ENCODE results near the gene ZIC4.

ZIC4 gene

GRCh38 chr3:147390589-147391569, 15.5 kb downstream of the ZIC4 start:
- DNase-seq (ENCODE audit: low read depth in 2 of 2): no peak

GRCh38 chr3:147389717-147390116, 16.6 kb downstream of the ZIC4 start:
- DNase-seq (ENCODE audit: low read depth in 2 of 2): no peak

- DNase-seq (ENCODE audit: low read depth in 2 of 2): no peak
Observed at GRCh38 chr3:147388700-147389580, 17.4 kb downstream of the ZIC4 start.

GRCh38 chr3:147387885-147388699, 18.3 kb downstream of the ZIC4 start:
- no peak for DNase-seq (ENCODE audit: low read depth in 2 of 2)

- no peak for DNase-seq (ENCODE audit: low read depth in 2 of 2)
Observed at GRCh38 chr3:147387291-147387884, 19.0 kb downstream of the ZIC4 start.

- no peak for DNase-seq (ENCODE audit: low read depth in 2 of 2)
Observed at GRCh38 chr3:147385059-147386012, 21.0 kb downstream of the ZIC4 start.

GRCh38 chr3:147384210-147385058, 21.9 kb downstream of the ZIC4 start:
- no peak for DNase-seq (ENCODE audit: low read depth in 2 of 2)

GRCh38 chr3:147383617-147384016, 22.7 kb downstream of the ZIC4 start:
- DNase-seq (ENCODE audit: low read depth in 2 of 2): no peak

GRCh38 chr3:147381596-147381995, 24.7 kb downstream of the ZIC4 start:
- DNase-seq (ENCODE audit: low read depth in 2 of 2): no peak

GRCh38 chr3:147380977-147381376, 25.4 kb downstream of the ZIC4 start:
- DNase-seq (ENCODE audit: low read depth in 2 of 2): no peak

GRCh38 chr3:147380387-147380951, 25.9 kb downstream of the ZIC4 start:
- DNase-seq (ENCODE audit: low read depth in 2 of 2): no peak

- no peak for DNase-seq (ENCODE audit: low read depth in 2 of 2)
Observed at GRCh38 chr3:147379651-147380050, 26.7 kb downstream of the ZIC4 start.

GRCh38 chr3:147377412-147378367, 28.7 kb downstream of the ZIC4 start:
- DNase-seq (ENCODE audit: low read depth in 2 of 2): no peak

- DNase-seq (ENCODE audit: low read depth in 2 of 2): no peak
Observed at GRCh38 chr3:147373301-147373700, 33.0 kb downstream of the ZIC4 start.

GRCh38 chr3:147372525-147373027, 33.8 kb downstream of the ZIC4 start:
- no peak for DNase-seq (ENCODE audit: low read depth in 2 of 2)

- DNase-seq (ENCODE audit: low read depth in 2 of 2): no peak
Observed at GRCh38 chr3:147371771-147372340, 34.5 kb downstream of the ZIC4 start.

- no peak for DNase-seq (ENCODE audit: low read depth in 2 of 2)
Observed at GRCh38 chr3:147371140-147371539, 35.2 kb downstream of the ZIC4 start.

Data from stimulated activated CD8-positive, alpha-beta memory T cell treated with anti-CD3 and anti-CD28 coated beads, Interleukin-2, amount 100 ng/mL, for 1 hour (primary cell).